Measurements from ENCODE around the gene WFDC2.

The WFDC2 gene

GRCh38 chr20:45469336-45470261, at the start of gene WFDC2:
TSS of gene WFDC2 (plus strand) at chr20:45469753. CDS start at chr20:45469782, 29 bp downstream.
- no peak for DNase-seq

GRCh38 chr20:45420125-45420524, 49.4 kb upstream of the WFDC2 start:
- DNase-seq: no peak

GRCh38 chr20:45423700-45424099, 45.9 kb upstream of the WFDC2 start:
- no peak for DNase-seq

- no peak for DNase-seq
These were observed 44.0 kb upstream of the WFDC2 start for GRCh38 chr20:45425561-45425960.

- no peak for DNase-seq
These were observed 43.1 kb upstream of the WFDC2 start for GRCh38 chr20:45426320-45427016.

- DNase-seq: no peak
These were observed 42.1 kb upstream of the WFDC2 start for GRCh38 chr20:45427236-45428149.

GRCh38 chr20:45429618-45430017, 39.9 kb upstream of the WFDC2 start:
- no peak for DNase-seq

- DNase-seq: no peak
These were observed 37.3 kb upstream of the WFDC2 start for GRCh38 chr20:45432294-45432693.

- no peak for DNase-seq
These were observed 36.2 kb upstream of the WFDC2 start for GRCh38 chr20:45433316-45433715.

- DNase-seq: no peak
These were observed 35.6 kb upstream of the WFDC2 start for GRCh38 chr20:45433976-45434375.

- DNase-seq: peak; percentile 66 to 89 (median 82)
These were observed 32.6 kb upstream of the WFDC2 start for GRCh38 chr20:45436732-45437485.

GRCh38 chr20:45440424-45440823, 29.1 kb upstream of the WFDC2 start:
- no peak for DNase-seq

- no peak for DNase-seq
These were observed 28.5 kb upstream of the WFDC2 start for GRCh38 chr20:45440891-45441685.

- DNase-seq: no peak
These were observed 27.8 kb upstream of the WFDC2 start for GRCh38 chr20:45441746-45442145.

GRCh38 chr20:45444050-45444449, 25.5 kb upstream of the WFDC2 start:
- peak in 3 of 6 experiments; percentile 29 to 44 (median 40) for DNase-seq

GRCh38 chr20:45445805-45446562, 23.6 kb upstream of the WFDC2 start:
- DNase-seq: no peak

- DNase-seq: no peak
These were observed 21.3 kb upstream of the WFDC2 start for GRCh38 chr20:45448270-45448669.

- no peak for DNase-seq
These were observed 20.0 kb upstream of the WFDC2 start for GRCh38 chr20:45449528-45449927.

GRCh38 chr20:45450097-45450818, 19.3 kb upstream of the WFDC2 start:
- peak in 4 of 6 experiments; percentile 7 to 47 (median 24) for DNase-seq

GRCh38 chr20:45452238-45452637, 17.3 kb upstream of the WFDC2 start:
- no peak for DNase-seq

Measured in stimulated activated naive CD4-positive, alpha-beta T cell (primary cell).